K562 (cell line): ENCODE measurements around the gene LPIN1. TPM values are rescaled to one million over a fixed set of nuclear protein-coding genes. Genes with fewer than 3 reads are reported as not detected.

Experiments used
- ATAC-seq: fragments of 200-7000 bp; cut with Tn5 transposase; 3 replicates; pipeline ENCODE4 v1.9.1; 2020; ENCODE audit warnings: moderate library complexity
- BruUV-seq: library from RNA; stranded (reverse); fragments of 400-500 nt; replicated peaks from 2 replicates; lab custom pipeline; 2021; lab: Mats Ljungman, UMichigan
- CTCF ChIA-PET: fragments of 300-600 bp; formaldehyde crosslinking; extraction: SDS; loops from one replicate; lab custom pipeline; 2021; ENCODE audit warnings: low intra/inter-chr PET ratio; lab: Yijun Ruan, JAX
- POLR2A ChIA-PET: fragments of 300-600, 350-650 bp; sonication (Branson Sonifier 250); formaldehyde crosslinking; extraction: SDS; loops from one replicate; lab custom pipeline; 2021; ENCODE audit warnings: antibody characterized with exemption, inconsistent platforms; lab: Yijun Ruan, JAX
- DNase-seq, 4 experiments: peaks; one replicate each; pipeline versions ENCODE4 v3.0.0 to v3.0.0-alpha.2; 2011 to 2018; ENCODE audit warnings: low spot score in 3 of 4, mixed read lengths in 3 of 4; ENCODE audit errors: extremely low read depth in 1 of 4
- FAIRE-seq: peaks from 2 replicates; lab custom pipeline; 2011; peaks lifted over from hg19 to GRCh38; lab: Jason Lieb, UNC
- H2AFZ ChIP-seq: 2 replicates; pipeline ENCODE4 v1.6.0; 2011; ENCODE audit warnings: low read depth, low read length, control low read depth, inconsistent platforms
- H3K27ac ChIP-seq: fragments of 200-600 bp; 3 replicates; pipeline ENCODE4 v1.8.0; 2011; ENCODE audit warnings: low read depth, mild to moderate bottlenecking, control low read depth, inconsistent platforms, low read length, moderate library complexity, mixed read lengths; ENCODE audit errors: extremely low read depth
- H3K27me3 ChIP-seq, 2 experiments: fragments of 300-600 bp in 1 of 2; 2 replicates in 1 of 2; 3 replicates in 1 of 2; pipeline versions ENCODE4 v1.6.0 to v1.8.0; 2011; ENCODE audit warnings: inconsistent platforms in 2 of 2, low read length in 2 of 2, mild to moderate bottlenecking in 1 of 2, mixed read lengths in 1 of 2, moderate library complexity in 1 of 2; ENCODE audit not compliant: control insufficient read depth in 2 of 2, insufficient read depth in 2 of 2
- H3K36me3 ChIP-seq: fragments of 300-600 bp; 3 replicates; pipeline ENCODE4 v1.8.0; 2011; ENCODE audit warnings: mild to moderate bottlenecking, low read length, inconsistent platforms; ENCODE audit not compliant: control insufficient read depth, insufficient read depth
- H3K4me1 ChIP-seq, 2 experiments: fragments of 200-600 bp in 1 of 2; replicated peaks in 1 of 2; 2 replicates in 1 of 2; 3 replicates in 1 of 2; pipeline versions ENCODE4 v1.5.1 to v1.8.0; 2011; ENCODE audit warnings: inconsistent platforms in 2 of 2, low read length in 2 of 2, mild to moderate bottlenecking in 1 of 2, mixed read lengths in 1 of 2, moderate library complexity in 1 of 2; ENCODE audit not compliant: control insufficient read depth in 2 of 2, insufficient read depth in 2 of 2
- H3K4me2 ChIP-seq: 2 replicates; pipeline ENCODE4 v1.6.1; 2011; ENCODE audit warnings: low read length, control low read depth, inconsistent platforms, mixed read lengths; ENCODE audit not compliant: insufficient read depth
- H3K4me3 ChIP-seq: fragments of 200-600 bp; sonication (generic), shearing (Covaris generic); 2 replicates; pipeline ENCODE4 v1.5.1; 2016; ENCODE audit warnings: control low read depth, inconsistent platforms
- H3K79me2 ChIP-seq: fragments of 200-600 bp; 3 replicates; pipeline ENCODE4 v1.8.0; 2011; ENCODE audit warnings: low read length, inconsistent platforms; ENCODE audit not compliant: control insufficient read depth, insufficient read depth
- H3K9ac ChIP-seq, 2 experiments: 2 replicates each; pipeline versions ENCODE4 v1.6.0 to v1.6.1; 2011; ENCODE audit warnings: low read depth in 2 of 2, low read length in 2 of 2, control low read depth in 1 of 2, inconsistent platforms in 1 of 2, mild to moderate bottlenecking in 1 of 2, mixed read lengths in 1 of 2; ENCODE audit not compliant: insufficient read depth in 1 of 2
- H3K9me1 ChIP-seq: one replicate; pipeline ENCODE4 v1.6.0; 2011; ENCODE audit warnings: inconsistent platforms, mild to moderate bottlenecking, low read length, moderate library complexity; ENCODE audit not compliant: control insufficient read depth, insufficient read depth
- H3K9me3 ChIP-seq: replicated peaks from 2 replicates; pipeline ENCODE4 v1.5.1; 2011; ENCODE audit warnings: low read depth, low read length, inconsistent platforms; ENCODE audit not compliant: control insufficient read depth, insufficient read depth
- H4K20me1 ChIP-seq: replicated peaks from 2 replicates; pipeline ENCODE4 v1.6.1; 2011; ENCODE audit warnings: low read length, inconsistent platforms, mixed read lengths; ENCODE audit not compliant: control insufficient read depth, insufficient read depth
- ARID1B ChIP-seq: fragments of 450-650 bp; IDR thresholded peaks from 2 replicates; pipeline ENCODE4 v1.6.1; 2016; ENCODE audit warnings: antibody characterized with exemption, mild to moderate bottlenecking, inconsistent platforms
- ATF1 ChIP-seq, 2 experiments: fragments of 450-650 bp in 1 of 2; IDR thresholded peaks; 2 replicates each; pipeline ENCODE4 v1.6.1; 2016; ENCODE audit warnings: missing compliant biosample characterization in 1 of 2, missing genetic modification characterization in 1 of 2
- ETV5 ChIP-seq: sonication (generic); formaldehyde crosslinking; IDR thresholded peaks from 2 replicates; pipeline ENCODE4 v1.4.0; 2020; ENCODE audit warnings: low read depth, mild to moderate bottlenecking, missing genetic modification reagents
- GATAD2B ChIP-seq: fragments of 450-650 bp; IDR thresholded peaks from 2 replicates; pipeline ENCODE4 v1.6.1; 2017; ENCODE audit warnings: mild to moderate bottlenecking, borderline replicate concordance
- HSF4 ChIP-seq: fragments of 250-450 bp; sonication (Bioruptor Pico); IDR thresholded peaks from 2 replicates; pipeline ENCODE4 v2.1.2; 2022; ENCODE audit warnings: mild to moderate bottlenecking, moderate library complexity, borderline replicate concordance
- PRMT5 ChIP-seq: sonication (generic); formaldehyde crosslinking; IDR thresholded peaks from 2 replicates; pipeline ENCODE4 v1.5.0; 2020; ENCODE audit warnings: missing genetic modification reagents
- SREBF2 ChIP-seq: sonication (generic); formaldehyde crosslinking; IDR thresholded peaks from 2 replicates; pipeline ENCODE4 v1.4.0; 2020; ENCODE audit warnings: mild to moderate bottlenecking, missing genetic modification reagents
- TEAD4 ChIP-seq, 2 experiments: sonication (generic) in 1 of 2; formaldehyde crosslinking in 1 of 2; IDR thresholded peaks; 2 replicates each; pipeline versions ENCODE4 v1.6.1 to v1.8.0; 2012 to 2022; ENCODE audit warnings: borderline replicate concordance in 1 of 2, inconsistent platforms in 1 of 2, low read length in 1 of 2, mild to moderate bottlenecking in 1 of 2, missing genetic modification reagents in 1 of 2
- ZNF121 ChIP-seq: sonication (generic); formaldehyde crosslinking; conservative IDR thresholded peaks from 2 replicates; pipeline ENCODE4 v1.8.0; 2022; ENCODE audit warnings: missing genetic modification reagents
- ZNF197 ChIP-seq: fragments of 200-800 bp; sonication (Bioruptor generic); IDR thresholded peaks from 2 replicates; pipeline ENCODE4 v1.6.1; 2016; ENCODE audit warnings: low read depth, missing genetic modification characterization, missing compliant biosample characterization
- ZNF23 ChIP-seq: fragments of 250-450 bp; sonication (Bioruptor Pico); IDR thresholded peaks from 2 replicates; pipeline ENCODE4 v1.4.0; 2020; ENCODE audit warnings: mild to moderate bottlenecking
- ZNF253 ChIP-seq: fragments of 250-450 bp; sonication (Bioruptor Pico); conservative IDR thresholded peaks from 2 replicates; pipeline ENCODE4 v1.6.1; 2021; ENCODE audit warnings: mild to moderate bottlenecking
- ZNF384 ChIP-seq: IDR thresholded peaks from 2 replicates; pipeline ENCODE4 v1.6.1; 2012; ENCODE audit warnings: low read depth, low read length, improper control_type of control experiment
- WGBS: fragments of 100-300 bp; shearing (Covaris generic); methylation state at CpG from one replicate; pipeline ENCODE4 v1.1.6; 2016; ENCODE audit warnings: low coverage, mixed read lengths; ENCODE audit not compliant: insufficient coverage; ENCODE audit errors: missing lambda C conversion rate; 5-methylcytosine and 5-hydroxymethylcytosine counted together
- in situ Hi-C: fragments of 300-500 bp; cut with MboI; formaldehyde crosslinking; loops from 4 replicates; pipeline ENCODE4 v1.15.0; 2018; ENCODE audit warnings: inconsistent platforms, mixed read lengths
- intact Hi-C: fragments of 100-400 bp; cut with micrococcal nuclease; formaldehyde crosslinking; loops from 2 replicates; pipeline ENCODE4 v1.14.2; 2022
- polyA plus RNA-seq, 8 experiments: library from polyadenylated mRNA; depleted of rRNA in 4 of 8; stranded (reverse) in 5 of 8; unstranded in 3 of 8; fragments of >200 nt; fragmentation: Nextera tagmentation in 2 of 8; fragmentation: Illumina TruSeq in 1 of 8; extraction: Ambion mirVana in 2 of 8; extraction: Trizol in 1 of 8; gene quantifications; 2 replicates each; pipeline versions ENCODE4 v1.2.1 to v1.2.3, GENCODE V29; 2011 to 2014; ENCODE audit warnings: inconsistent platforms in 1 of 8, missing spikeins in 1 of 8
- total RNA-seq, 7 experiments: library from RNA; depleted of rRNA in 6 of 7; stranded (reverse); fragments of >200 nt in 6 of 7; fragmentation: Illumina TruSeq in 2 of 7; extraction: Trizol in 2 of 7; gene quantifications; 2 replicates each; pipeline versions ENCODE4 v1.2.1 to v1.2.3, GENCODE V29; 2011 to 2021; ENCODE audit warnings: low replicate concordance in 1 of 7
- TF ChIP-seq, protein P1 (sequence below), 2 experiments: fragments of 450-650 bp in 1 of 2; sonication (generic) in 1 of 2; formaldehyde crosslinking; conservative IDR thresholded peaks; 2 replicates each; pipeline versions ENCODE4 v1.4.0 to v1.8.1; 2020 to 2022; ENCODE audit warnings: mild to moderate bottlenecking in 1 of 2, missing genetic modification reagents in 1 of 2
- TF ChIP-seq, protein P2 (sequence below): fragments of 450-650 bp; IDR thresholded peaks from 2 replicates; pipeline ENCODE4 v1.7.0; 2016; ENCODE audit warnings: borderline replicate concordance
- TF ChIP-seq, protein P3 (sequence below), 2 experiments: fragments of 450-650 bp in 1 of 2; sonication (generic) in 1 of 2; formaldehyde crosslinking in 1 of 2; IDR thresholded peaks in 1 of 2; conservative IDR thresholded peaks in 1 of 2; 2 replicates each; pipeline versions ENCODE4 v1.6.1 to v1.8.1; 2016 to 2023; ENCODE audit warnings: mild to moderate bottlenecking in 2 of 2, moderate library complexity in 2 of 2, inconsistent platforms in 1 of 2, missing genetic modification reagents in 1 of 2

The LPIN1 gene
- total and polyA plus RNA-seq, 9 of the 15 experiments (the other 6 are each of a cell fraction or from before 2014, with no cell fraction given) = 9.2 to 84.0 (median 27.8) TPM

DNA sequence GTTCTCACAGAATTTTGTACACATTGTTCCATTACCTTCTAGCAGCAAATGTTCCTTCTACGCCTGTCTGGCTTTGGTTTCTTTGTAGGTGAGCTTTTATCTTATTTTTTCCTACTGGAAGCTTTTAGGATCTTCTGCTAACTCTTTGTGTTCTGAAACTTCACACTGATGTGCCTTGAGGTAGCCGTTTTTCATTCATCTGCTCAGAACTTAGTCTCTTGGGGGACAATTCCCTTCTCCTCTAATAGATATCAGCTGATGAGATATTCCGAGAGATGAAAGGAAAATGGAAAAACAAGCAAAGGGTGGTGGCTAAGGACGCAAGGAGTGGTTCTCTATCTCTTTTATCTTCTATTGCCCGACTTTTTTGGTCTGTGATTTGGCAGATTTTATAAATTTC lies 27.8 kb upstream of the LPIN1 start (continued):
- TF ChIP-seq ETV5 = no peak
- TF ChIP-seq ZNF253 (CRISPR knock-in tag) = no peak

DNA sequence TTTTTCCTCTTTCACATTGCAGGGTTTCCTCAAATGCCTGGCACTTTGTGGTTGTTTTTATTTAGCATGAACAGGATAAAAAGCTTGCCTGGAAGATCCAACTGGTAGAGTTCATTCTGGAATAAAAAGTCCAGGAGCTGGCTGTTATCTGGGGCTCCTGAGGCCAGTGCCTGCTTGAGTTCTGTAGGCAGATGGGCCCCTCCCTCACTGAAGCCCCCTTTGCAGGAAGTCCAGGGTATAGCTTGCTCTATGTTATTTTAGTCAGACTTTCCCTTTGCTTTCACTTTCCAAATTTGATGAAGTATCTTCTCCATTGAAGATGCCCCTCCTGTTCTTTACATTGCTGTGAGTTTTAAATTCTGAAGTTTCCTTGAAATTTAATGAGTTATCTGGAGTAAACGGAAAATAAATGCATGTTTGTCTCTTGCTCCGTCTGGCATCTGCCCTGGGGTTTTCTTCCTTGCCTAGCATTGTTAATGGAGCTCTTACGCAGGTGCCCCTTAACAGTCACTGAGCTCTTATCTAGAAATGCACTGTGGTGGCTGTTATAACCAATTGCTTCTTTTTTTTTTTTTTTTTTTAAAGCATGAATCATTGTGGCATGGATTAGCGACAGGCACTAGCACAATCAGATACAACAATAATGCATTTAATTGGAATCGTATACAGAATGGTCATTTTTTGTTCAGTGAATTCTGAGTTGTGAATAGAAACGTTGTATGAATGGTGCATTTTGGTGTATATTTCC lies 27.0 kb upstream of the LPIN1 start:
- no peaks in the 10 kb centered on the region for H3K79me2 ChIP-seq
- CTCF ChIA-PET = no interaction called here
- BruUV-seq = no TSS peak
- ATAC-seq = peak; percentile 45; the same call in 2 of the 3 replicates
- H3K9me3 ChIP-seq = no peaks in the 10 kb centered on the region
- H3K9me1 ChIP-seq = no peaks in the 10 kb centered on the region
- H3K36me3 ChIP-seq = no peaks in the 10 kb centered on the region
- H3K27ac ChIP-seq = no peak overlapping the region
- peaks cover 25 to 61% of the 10 kb centered on the region in 2 experiments for H3K27me3 ChIP-seq
- no peak overlapping the region for H3K9ac ChIP-seq
- no peaks in the 10 kb centered on the region for H4K20me1 ChIP-seq
- WGBS = under 1% methylated on average over 6 of the region's 6 CpGs
- H3K4me2 ChIP-seq = no peak overlapping the region
- POLR2A ChIA-PET = interaction anchor here (0.8 to 1.8 kb wide), 6 partner anchors 11 to 25 kb away, joined by 3 to 11 read pairs (median 4); no protein-coding TSS in a partner anchor
- FAIRE-seq = no peak
- intact Hi-C loops (no loop called here), in situ Hi-C loops (no loop called here)
- no peak overlapping the region for H3K4me3 ChIP-seq
- H2AFZ ChIP-seq = no peak overlapping the region
- peaks cover 0 to 9% of the 10 kb centered on the region in 2 experiments; a peak in 4 of 5 replicates for H3K4me1 ChIP-seq
- DNase-seq = peak in 1 of 4 experiments; percentile 41
- TF ChIP-seq, protein P1, sequence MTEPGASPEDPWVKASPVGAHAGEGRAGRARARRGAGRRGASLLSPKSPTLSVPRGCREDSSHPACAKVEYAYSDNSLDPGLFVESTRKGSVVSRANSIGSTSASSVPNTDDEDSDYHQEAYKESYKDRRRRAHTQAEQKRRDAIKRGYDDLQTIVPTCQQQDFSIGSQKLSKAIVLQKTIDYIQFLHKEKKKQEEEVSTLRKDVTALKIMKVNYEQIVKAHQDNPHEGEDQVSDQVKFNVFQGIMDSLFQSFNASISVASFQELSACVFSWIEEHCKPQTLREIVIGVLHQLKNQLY (CRISPR knock-in tag; conservative IDR thresholded peaks at IDR 0.05) = no peak
- TF ChIP-seq ZNF197 (CRISPR knock-in tag) (no peak), ATF1 (CRISPR knock-in tag; IDR thresholded peaks at IDR 0.05) (no peak), ATF1 (tag; IDR thresholded peaks at IDR 0.05) (no peak; the same call in 1 of the 2 replicates), ZNF121 (CRISPR knock-in tag) (no peak), ZNF23 (CRISPR knock-in tag) (no peak), TEAD4 (IDR thresholded peaks at IDR 0.05; ENCODE audit: low read length) (0 out of 2 replicates have a peak, but pooled peaks have one; percentile 22), TEAD4 (CRISPR knock-in tag; IDR thresholded peaks at IDR 0.05; ENCODE audit: borderline replicate concordance) (no peak), GATAD2B (no peak), ZNF384 (peak; percentile 93), SREBF2 (no peak), PRMT5 (CRISPR knock-in tag) (no peak), ARID1B (peak; percentile 46; the same call in 1 of the 2 replicates), HSF4 (CRISPR knock-in tag) (no peak)
- TF ChIP-seq, protein P2, sequence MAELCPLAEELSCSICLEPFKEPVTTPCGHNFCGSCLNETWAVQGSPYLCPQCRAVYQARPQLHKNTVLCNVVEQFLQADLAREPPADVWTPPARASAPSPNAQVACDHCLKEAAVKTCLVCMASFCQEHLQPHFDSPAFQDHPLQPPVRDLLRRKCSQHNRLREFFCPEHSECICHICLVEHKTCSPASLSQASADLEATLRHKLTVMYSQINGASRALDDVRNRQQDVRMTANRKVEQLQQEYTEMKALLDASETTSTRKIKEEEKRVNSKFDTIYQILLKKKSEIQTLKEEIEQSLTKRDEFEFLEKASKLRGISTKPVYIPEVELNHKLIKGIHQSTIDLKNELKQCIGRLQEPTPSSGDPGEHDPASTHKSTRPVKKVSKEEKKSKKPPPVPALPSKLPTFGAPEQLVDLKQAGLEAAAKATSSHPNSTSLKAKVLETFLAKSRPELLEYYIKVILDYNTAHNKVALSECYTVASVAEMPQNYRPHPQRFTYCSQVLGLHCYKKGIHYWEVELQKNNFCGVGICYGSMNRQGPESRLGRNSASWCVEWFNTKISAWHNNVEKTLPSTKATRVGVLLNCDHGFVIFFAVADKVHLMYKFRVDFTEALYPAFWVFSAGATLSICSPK = no peak
- TF ChIP-seq, protein P3, sequence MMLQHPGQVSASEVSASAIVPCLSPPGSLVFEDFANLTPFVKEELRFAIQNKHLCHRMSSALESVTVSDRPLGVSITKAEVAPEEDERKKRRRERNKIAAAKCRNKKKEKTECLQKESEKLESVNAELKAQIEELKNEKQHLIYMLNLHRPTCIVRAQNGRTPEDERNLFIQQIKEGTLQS (IDR thresholded peaks at IDR 0.05) = 0 out of 2 replicates have a peak, but pooled peaks have one; percentile 10
- TF ChIP-seq, protein P3 (CRISPR knock-in tag; conservative IDR thresholded peaks at IDR 0.05) = no peak
